GM19328 (cell line): ENCODE measurements around the gene CLEC9A.

Experiments
- ATAC-seq: cut with Tn5 transposase; IDR thresholded peaks from one replicate; pipeline ENCODE4 v1.9.1; 2021; ENCODE audit warnings: mild to moderate bottlenecking, moderate library complexity; ENCODE audit not compliant: unreplicated experiment

Gene CLEC9A

DNA sequence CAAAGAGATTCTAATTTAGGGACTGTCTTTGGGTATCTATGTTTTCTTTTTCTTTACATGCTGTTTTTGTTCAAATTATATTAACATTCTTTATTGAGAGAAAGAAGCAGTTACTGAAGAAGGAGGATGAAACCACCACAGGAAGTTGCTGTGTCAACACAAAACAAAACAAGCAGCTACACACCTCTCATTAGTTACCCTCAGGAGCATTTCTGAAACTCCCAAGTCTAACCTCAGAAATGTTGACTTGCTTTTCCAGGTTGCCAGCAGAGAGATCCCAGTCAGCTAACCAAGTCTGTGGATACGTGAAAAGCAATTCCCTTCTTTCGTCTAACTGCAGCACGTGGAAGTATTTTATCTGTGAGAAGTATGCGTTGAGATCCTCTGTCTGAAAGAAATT, 34.8 kb downstream of the CLEC9A start:
- no peak for ATAC-seq

DNA sequence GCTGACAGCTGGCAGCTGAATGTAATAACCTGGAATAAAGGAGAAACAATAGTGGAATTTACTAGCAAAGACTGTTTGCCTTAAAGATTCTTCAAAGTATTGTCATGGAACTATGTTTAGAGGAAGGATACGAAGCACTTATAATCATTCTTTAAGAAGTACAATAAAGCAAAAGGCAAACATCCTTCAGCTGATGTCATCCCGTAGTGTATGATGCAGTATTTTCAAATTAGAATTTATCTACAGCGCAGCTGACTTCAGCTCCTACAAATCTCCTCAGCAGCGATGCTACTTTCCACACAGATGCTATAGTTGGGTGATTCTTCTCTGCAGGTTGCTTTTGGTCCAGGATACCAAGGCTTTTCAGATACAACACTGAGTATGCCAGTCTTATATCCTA, 36.8 kb downstream of the CLEC9A start:
- no peak for ATAC-seq

DNA sequence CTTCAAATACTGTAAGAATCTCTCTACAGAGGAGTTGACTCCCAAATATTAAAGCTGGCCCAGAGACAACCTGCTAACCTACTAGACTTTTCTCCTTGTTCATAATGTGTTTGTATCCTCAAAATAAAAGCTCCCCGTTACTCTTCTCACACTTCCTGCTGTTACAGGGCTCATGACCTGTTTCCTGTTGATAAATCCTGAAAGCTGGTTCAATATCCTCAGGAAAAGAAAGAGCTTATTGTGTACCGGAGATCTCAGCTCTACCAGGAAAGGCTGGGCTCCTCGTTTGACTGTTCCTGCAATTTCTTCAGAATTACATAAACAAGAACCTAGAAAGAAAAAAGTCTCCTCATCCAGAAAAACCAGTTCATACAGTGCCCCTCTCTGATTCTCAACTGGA, 37.5 kb downstream of the CLEC9A start:
- ATAC-seq: no peak

DNA sequence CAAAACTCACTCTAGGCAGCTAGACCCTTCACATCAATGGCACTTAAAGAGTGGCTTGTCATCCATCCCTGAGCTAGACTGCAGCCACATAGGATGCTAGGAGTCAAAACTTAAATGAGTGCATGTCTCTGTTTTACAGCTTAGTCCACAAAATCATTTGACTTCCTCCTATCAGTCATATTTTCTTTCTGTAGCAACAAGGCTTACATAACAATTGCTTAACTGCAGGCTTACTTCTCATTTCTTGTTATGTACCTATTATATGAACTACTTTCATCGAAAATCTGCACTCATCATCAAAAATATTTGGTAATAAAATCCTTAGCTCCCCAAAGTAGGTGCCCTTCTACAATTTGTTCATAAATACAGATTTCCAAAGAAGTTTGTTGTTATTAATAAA, 38.2 kb downstream of the CLEC9A start:
- ATAC-seq: no peak

DNA sequence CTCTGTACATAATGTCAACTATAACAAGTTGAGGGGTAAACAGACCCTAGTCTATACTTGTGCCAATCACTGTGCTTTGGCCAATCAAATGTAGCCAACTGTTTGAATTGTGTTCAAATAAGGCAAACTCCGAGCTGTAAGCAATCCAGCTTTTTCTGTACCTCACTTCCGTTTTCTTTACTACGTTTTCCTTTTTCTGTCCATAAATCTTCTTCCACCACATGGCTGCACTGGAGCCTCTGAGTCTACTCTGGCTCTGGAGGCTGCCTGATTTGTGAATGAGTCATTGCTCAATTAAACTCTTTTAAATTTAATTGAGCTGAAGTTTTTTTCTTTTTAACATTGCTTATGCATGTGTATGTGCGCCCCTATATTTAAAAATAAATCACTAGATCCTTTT, 38.6 kb downstream of the CLEC9A start:
- no peak for ATAC-seq

DNA sequence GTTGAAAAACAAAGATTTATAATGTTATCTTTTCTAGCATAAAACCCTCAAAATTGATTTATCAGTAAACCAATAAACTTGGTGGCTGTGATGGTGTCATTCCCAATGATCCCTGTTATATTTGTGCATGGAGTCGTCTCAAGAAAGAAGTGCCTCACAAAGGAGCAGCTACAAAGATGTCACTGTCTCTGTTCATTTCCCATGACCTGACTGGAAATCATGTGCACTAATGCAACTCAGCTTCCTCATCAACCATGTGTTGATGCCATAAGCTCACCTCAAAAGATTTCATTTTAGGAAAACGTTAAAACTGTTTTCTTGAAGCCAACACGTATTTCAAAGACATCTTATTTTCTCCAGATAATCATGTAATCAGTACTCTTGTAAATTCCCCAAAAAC, 39.5 kb downstream of the CLEC9A start:
- no peak for ATAC-seq

DNA sequence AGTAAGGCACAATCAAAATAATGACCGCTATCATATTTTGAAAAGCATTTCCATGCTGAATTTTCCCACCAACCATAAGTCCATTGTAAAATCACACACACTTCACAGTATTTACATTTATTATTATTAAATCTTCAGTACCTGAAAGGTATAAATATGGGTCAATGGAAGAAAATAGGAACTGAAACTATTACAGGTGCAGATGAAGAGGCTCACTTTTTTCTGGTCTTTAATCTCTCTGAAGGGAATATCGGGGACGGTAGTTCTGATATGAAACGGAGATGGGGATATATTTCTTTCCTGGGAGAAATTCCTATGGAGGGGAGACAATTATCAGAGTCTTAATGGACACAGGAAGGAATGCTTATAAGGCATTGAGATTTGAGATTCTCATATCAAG, 39.9 kb downstream of the CLEC9A start:
- no peak for ATAC-seq

DNA sequence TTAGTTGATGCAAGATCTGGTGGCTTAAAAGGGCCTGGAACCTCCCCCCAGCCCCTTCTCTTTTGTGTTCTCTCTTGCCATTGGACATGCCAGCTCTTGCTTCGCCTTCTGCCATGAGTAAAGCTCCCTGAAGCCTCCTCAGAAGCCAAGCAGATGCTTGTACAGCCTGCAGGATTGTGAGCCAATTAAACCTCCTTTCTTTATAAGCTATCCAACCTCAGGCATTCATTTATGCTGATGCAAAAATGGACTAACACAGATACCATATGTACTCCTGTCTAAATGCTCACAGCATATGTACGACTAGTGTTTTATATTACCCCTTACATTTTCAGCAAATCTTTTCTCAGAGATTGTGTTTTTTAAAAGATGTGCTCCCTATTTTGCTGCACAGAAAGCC, 41.6 kb downstream of the CLEC9A start:
- ATAC-seq: no peak

DNA sequence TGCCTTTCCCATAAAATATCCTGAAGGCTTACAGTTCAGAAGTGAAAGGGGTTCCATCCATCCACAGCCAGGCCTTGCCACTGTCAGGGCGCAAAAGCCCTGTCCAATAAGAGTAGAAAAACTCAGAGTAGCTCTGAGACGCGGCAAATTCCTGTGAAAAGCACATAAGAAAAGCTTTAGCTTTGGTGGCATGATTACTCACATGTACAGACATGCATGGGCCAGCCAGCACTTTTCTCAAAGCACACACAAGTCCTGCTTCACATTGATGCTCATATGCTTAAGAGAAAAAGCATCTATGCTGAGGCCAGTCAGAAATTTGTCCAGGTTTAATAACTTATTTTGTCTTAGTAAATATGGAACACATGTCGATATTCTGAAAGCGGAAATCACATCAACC, 42.8 kb downstream of the CLEC9A start:
- ATAC-seq: no peak

DNA sequence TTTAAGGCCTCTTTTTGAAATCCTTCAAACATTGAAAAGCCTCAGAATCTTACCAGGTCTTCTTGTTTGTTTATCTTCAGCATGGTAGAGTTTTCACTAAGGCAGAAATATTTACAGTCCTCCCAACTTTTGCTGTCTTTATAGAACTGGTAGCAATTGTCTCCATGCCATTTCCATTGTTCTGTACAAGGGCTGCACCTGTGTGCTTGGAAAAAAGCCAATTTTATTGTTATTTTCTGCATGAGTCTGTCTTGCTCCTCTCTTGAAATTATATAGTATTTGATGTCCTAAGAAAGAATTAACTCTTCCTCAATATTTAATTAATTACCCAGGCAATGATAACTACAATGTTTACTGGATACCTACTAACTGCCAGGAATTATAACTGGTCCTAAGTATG, 45.0 kb downstream of the CLEC9A start:
- no peak for ATAC-seq

DNA sequence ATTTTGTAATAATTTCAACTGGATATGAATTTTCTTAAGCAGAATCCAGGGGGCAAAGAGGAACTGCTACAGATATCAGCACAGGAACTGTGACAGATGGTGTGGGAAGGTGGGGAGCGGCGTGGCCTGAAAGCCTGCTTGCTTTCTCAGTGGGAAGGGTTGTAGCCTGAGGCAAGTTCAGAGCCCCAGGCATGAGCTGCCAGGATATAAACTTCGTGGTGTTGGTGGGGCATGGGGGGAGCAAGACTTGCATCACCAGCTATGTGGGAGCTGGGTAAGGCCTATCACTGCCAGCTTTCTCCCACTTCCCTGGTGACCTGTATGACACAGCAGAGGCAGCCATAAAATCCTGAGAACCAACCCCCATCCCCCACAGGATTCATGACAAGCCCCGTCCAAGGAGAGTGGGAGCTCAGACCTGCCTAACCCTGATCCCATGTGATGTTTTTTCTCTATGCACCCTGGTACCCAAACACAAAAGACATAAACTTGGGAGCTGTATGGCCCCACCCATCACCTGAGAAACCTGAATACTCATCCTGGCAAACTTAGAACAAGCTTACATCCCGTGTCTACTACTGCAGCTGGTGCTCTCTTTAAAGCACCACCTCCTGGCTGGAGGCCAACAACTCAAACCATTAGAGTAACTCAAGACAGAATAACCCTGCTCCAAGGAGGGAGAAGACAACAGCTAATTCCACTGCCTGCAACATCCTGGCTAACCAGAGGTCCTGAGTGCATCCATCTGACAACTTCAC, 51.8 kb downstream of the CLEC9A start:
- no peak for ATAC-seq

DNA sequence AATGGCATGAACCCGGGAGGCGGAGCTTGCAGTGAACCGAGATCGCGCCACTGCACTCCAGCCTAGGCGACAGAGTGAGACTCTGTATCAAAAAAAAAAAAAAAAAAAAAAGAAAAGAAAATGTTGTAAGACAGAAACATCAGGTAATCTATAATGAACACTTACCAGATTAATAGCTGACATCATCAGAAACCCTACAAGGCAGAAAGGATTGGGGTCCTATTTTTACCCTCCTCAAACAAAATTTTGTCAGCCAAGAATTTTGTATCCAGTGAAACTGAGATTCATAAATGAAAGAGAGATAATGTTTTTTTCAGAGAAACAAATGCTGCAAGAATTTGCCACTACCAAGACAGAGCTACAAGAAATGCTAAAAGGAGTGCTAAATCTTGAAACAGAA, 54.3 kb downstream of the CLEC9A start:
- no peak for ATAC-seq

DNA sequence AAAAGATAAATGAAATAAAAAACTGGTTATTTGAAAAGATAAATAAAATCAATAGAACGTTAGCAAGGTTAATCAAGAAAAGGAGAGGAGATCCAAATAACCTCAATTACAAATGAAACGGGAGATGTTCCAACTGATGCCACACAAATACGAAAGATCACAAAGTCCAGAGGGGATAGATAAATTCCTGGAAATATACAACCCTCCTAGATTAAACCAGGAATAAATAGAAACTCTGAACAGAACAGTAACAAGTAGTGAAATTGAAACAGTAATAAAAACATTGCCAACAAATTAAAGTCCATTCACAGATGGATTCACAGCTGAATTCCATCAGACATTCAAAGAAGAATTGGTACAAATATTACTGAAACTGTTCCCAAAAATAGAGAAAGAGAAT, 55.9 kb downstream of the CLEC9A start:
- no peak for ATAC-seq

DNA sequence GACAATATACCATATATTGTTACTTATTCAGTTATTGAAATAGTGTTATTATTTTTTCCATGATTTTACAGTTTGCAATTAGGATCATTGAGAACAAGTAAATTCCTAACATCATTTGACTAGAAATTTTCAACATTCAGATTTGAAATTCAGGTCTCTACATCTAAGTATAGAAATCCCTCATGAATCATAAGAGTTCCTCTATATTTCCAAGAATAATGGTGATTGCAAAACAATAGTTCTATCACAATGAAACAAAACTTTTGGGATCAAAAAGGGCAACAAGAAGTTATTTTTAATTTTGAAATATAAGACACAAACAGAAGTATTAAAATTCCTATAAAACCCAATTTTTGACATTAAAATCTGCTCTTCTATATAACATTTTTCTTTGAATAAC, 57.5 kb downstream of the CLEC9A start:
- no peak for ATAC-seq

DNA sequence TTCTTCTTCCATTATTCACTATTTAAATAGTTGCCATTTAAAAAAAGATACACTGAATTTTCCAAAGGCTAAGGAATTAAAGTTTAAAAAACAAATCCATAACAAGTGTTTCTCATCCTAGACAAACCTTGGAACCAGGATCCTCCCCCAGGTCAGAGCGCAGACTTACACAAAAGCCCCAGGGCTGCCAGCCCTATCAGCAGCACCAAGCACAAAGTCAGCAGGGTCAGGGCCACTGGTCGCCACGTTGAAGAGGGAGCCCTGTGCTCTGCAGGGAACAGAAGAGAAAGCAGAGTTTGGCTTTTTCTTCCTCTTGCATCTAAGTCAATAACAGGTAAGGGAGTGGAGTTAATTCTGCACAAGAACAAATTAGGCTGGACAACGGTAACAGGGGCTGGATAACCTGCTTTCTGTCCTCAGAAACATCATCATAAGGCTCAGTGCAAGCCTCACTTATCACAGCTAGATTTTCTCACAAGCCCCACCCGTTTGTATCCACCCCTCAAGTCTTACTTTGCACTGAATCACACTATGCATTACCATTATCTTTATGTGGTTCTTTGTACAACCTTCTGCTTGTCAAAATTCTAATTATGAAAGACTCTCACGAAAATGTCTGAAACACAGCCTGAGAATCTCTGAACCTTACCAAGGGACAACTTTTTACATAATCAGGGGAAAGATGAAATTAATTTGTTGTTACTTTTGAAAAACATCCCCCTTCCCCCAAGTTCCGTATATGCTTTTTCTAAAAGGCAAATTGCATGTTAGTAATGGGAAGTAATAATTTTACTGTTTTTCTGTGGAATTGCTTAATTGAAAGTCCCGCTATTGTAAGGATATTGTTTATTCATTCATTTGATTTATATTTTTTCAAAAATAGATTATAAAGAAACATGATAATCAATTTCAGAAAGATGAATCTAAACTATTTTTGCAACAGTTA, 58.7 kb downstream of the CLEC9A start:
- ATAC-seq: no peak

DNA sequence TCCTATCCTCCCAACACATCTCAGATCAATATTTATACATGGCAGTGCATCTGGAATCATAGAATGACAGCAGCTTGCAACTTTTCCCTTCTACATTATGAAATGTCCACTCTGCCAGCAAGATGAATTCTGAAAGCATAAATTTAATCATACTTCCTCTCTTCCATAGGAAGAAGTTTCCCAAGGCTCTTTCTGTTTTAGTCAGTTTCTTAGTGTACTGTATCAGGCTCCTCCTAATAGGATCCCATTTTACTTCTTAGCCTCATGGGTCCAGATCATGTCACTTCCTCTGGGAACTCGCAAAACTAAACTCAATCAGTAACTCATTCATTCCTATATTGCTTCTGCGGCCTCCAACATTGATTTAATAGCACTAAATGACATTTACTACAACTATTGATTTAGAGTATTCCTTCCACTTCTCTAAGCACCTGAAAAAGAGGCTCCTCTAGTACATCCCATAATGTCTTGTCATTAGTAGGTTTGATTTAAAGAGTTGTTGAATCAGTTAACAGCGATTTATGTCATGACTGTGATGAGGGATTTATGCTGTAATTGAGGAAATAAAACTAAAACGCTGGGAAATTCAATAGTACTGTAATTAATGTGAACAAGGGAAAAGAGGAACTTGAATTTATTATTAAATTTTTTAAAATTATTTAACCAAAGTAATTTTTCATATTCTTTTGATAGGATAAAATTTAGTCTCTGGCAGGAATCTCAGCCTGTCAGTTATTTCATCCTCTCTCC, 64.3 kb downstream of the CLEC9A start:
- ATAC-seq: no peak

DNA sequence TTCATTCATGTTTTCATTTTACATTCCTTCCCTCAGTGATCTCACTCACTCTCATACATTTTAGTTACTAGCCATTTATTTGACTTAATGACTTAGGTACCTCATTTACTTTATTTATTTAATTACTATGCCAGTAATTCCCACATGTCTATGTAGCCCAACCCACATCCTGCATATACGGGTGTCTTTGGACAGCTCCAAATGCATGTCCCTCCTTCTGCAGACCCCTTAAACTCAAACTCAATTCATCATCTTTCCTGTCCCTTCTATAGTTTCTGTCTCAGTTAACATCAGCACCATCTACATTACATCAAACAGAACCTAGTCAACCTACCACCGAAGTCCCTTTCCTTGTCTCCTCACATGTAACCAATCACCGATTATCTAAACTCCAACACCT, 65.5 kb downstream of the CLEC9A start:
- ATAC-seq: no peak

DNA sequence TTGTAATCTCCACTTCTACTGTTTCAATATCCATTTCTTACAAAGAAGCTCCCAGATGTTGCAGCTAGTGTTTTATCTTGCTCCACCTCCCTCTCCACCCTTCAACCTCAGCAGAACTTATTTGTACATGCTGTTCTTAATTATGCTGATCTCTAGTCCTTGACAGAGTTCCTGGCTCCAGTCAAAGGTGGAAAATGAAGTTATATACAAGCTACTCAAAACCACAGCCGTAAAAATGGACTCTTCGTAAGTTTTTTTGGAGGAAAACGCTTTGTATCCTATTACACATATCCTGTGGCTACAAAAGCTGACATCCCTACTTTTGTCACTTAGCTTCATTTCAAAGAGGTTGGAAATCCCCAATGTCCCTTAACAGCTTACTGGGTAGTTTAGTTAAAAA, 67.0 kb downstream of the CLEC9A start:
- ATAC-seq: no peak

DNA sequence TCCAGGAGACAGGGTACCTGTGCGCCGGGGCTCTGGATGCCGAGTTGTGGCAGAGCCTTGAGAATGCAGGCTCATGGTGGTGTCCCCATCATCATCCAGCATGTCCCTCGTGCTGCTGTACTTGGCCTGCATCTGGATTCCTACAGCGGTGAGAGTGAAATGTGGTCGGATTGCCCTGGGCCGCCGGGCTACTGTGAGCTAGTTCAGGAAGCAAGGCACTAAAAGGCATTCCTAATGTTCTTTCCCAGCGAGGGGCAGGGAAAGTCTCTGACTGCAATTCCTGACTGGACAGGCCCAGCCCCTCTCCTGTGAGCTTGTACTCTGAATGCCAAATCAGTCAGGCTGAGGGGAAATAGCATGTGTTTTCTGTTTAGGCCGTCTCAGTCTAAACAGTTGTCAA, 68.3 kb downstream of the CLEC9A start, which contains the start of gene CLEC1A:
Gene CLEC1A, minus strand, starts transcription at position 195 of the 400 bp plus-strand sequence. Its CDS starts 63 bp downstream, at position 132.
- ATAC-seq: no peak

DNA sequence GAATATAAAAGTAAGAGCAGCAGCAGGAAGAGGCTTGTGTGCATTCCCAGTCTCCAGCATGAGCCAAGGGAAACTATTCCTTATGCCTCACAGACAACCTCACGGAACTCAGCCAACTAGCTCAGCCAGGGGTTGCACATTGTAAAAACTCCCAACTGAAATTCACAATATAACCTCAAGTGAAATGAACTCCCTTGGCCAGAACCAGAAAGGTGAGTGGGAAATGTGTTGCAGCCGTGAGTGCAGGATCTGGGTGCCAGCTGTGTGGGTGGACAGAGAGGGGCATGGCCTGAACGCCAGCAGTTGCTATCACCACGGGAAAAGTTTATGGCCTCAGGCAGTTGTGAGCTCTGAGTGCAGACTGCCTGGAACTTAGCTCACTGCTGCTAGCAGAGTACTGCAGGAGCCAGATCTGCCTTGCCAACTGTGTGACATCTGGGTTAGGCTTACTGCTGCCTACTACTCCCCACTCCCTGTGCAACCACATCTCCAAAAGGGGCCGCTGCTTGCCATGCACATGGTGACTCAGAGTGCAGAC, 70.6 kb downstream of the CLEC9A start:
- no peak for ATAC-seq

DNA sequence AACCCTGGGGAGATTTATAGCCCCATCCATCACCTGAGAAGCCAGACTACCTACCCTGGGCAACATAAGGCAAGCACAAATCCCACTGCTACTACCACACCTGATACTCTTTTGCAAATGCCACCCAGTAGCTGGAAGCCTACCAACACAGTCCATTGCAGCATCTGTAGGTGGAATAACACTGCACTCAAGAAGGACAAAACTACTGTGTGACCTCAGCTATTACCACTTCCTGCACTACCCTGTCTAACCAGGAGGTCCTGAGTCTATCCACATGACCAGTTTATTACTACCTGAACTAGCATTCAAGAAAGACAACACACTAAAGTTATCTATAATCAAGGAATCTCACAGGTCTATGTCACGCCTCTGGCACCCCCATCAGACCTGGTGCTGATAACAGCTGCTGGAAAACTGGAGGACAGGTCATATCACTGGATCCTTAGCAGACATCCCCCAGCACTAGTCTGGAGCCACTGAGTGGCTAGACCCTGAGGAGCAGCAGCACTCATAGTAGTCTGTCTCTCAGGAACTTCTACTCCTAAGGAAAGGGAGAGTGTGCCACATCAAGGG, 71.3 kb downstream of the CLEC9A start:
- no peak for ATAC-seq
